ENCODE data around the gene OR6K2. TPM values are rescaled to one million over a fixed set of nuclear protein-coding genes. Genes with fewer than 3 reads are reported as not detected.

OR6K2 gene
- total RNA-seq, 1 donor: not detected

GRCh38 chr1:158711098-158711497, 10.6 kb upstream of the OR6K2 start:
- Histone ChIP-seq H3K4me3 (ENCODE audit: insufficient read depth, low read length) (no peak overlapping the region), H2AFZ (ENCODE audit: low read length) (no peak overlapping the region), H3K27ac (ENCODE audit: low read depth, low read length) (no peak overlapping the region), H3K4me2 (ENCODE audit: insufficient read depth, low read length) (no peak overlapping the region), H3K4me1 (ENCODE audit: insufficient read depth, low read length) (no peaks in the 10 kb centered on the region), H3K9me3 (ENCODE audit: low read depth, low read length) (no peaks in the 10 kb centered on the region), H4K20me1 (ENCODE audit: insufficient read depth, low read length) (no peaks in the 10 kb centered on the region), H3K79me2 (ENCODE audit: insufficient read depth, low read length) (no peaks in the 10 kb centered on the region), H3K27me3 (ENCODE audit: insufficient read depth, low read length) (no peaks in the 10 kb centered on the region), H3K36me3 (ENCODE audit: insufficient read depth, low read length) (no peaks in the 10 kb centered on the region)
- TF ChIP-seq CTCF (IDR thresholded peaks at IDR 0.05; ENCODE audit: extremely low read depth, low read depth, low read length): no peak
- DNase-seq (ENCODE audit: insufficient read length, low spot score, missing footprints): no peak

GRCh38 chr1:158706096-158706495, 5.6 kb upstream of the OR6K2 start:
- Histone ChIP-seq H3K36me3 (ENCODE audit: insufficient read depth, low read length) (no peaks in the 10 kb centered on the region), H3K27me3 (ENCODE audit: insufficient read depth, low read length) (no peaks in the 10 kb centered on the region), H3K4me1 (ENCODE audit: insufficient read depth, low read length) (no peaks in the 10 kb centered on the region), H4K20me1 (ENCODE audit: insufficient read depth, low read length) (no peaks in the 10 kb centered on the region), H3K4me2 (ENCODE audit: insufficient read depth, low read length) (no peak overlapping the region), H3K4me3 (ENCODE audit: insufficient read depth, low read length) (no peak overlapping the region), H2AFZ (ENCODE audit: low read length) (no peak overlapping the region), H3K27ac (ENCODE audit: low read depth, low read length) (no peak overlapping the region), H3K79me2 (ENCODE audit: insufficient read depth, low read length) (no peaks in the 10 kb centered on the region), H3K9me3 (ENCODE audit: low read depth, low read length) (no peaks in the 10 kb centered on the region)
- no peak for DNase-seq (ENCODE audit: insufficient read length, low spot score, missing footprints)
- TF ChIP-seq CTCF (IDR thresholded peaks at IDR 0.05; ENCODE audit: extremely low read depth, low read depth, low read length): no peak

- no peak for DNase-seq (ENCODE audit: insufficient read length, low spot score, missing footprints)
- no peaks in the 10 kb centered on the region for H3K4me1 ChIP-seq (ENCODE audit: insufficient read depth, low read length)
- no peak overlapping the region for H3K4me3 ChIP-seq (ENCODE audit: insufficient read depth, low read length)
- TF ChIP-seq CTCF (IDR thresholded peaks at IDR 0.05; ENCODE audit: extremely low read depth, low read depth, low read length): no peak
- no peak overlapping the region for H3K27ac ChIP-seq (ENCODE audit: low read depth, low read length)
- H2AFZ ChIP-seq (ENCODE audit: low read length): no peak overlapping the region
- H3K27me3 ChIP-seq (ENCODE audit: insufficient read depth, low read length): no peaks in the 10 kb centered on the region
- no peak overlapping the region for H3K4me2 ChIP-seq (ENCODE audit: insufficient read depth, low read length)
- H3K9me3 ChIP-seq (ENCODE audit: low read depth, low read length): no peaks in the 10 kb centered on the region
- no peaks in the 10 kb centered on the region for H4K20me1 ChIP-seq (ENCODE audit: insufficient read depth, low read length)
- H3K79me2 ChIP-seq (ENCODE audit: insufficient read depth, low read length): no peaks in the 10 kb centered on the region
- no peaks in the 10 kb centered on the region for H3K36me3 ChIP-seq (ENCODE audit: insufficient read depth, low read length)
These were observed 5.9 kb downstream of the OR6K2 start for GRCh38 chr1:158694596-158694995.

GRCh38 chr1:158692356-158692755, 8.1 kb downstream of the OR6K2 start:
- H3K9me3 ChIP-seq (ENCODE audit: low read depth, low read length): no peaks in the 10 kb centered on the region
- DNase-seq (ENCODE audit: insufficient read length, low spot score, missing footprints): no peak
- no peak overlapping the region for H3K4me3 ChIP-seq (ENCODE audit: insufficient read depth, low read length)
- no peaks in the 10 kb centered on the region for H3K4me1 ChIP-seq (ENCODE audit: insufficient read depth, low read length)
- H3K4me2 ChIP-seq (ENCODE audit: insufficient read depth, low read length): no peak overlapping the region
- TF ChIP-seq CTCF (IDR thresholded peaks at IDR 0.05; ENCODE audit: extremely low read depth, low read depth, low read length): no peak
- H3K27ac ChIP-seq (ENCODE audit: low read depth, low read length): no peak overlapping the region
- H2AFZ ChIP-seq (ENCODE audit: low read length): no peak overlapping the region
- H4K20me1 ChIP-seq (ENCODE audit: insufficient read depth, low read length): no peaks in the 10 kb centered on the region
- no peaks in the 10 kb centered on the region for H3K79me2 ChIP-seq (ENCODE audit: insufficient read depth, low read length)
- H3K36me3 ChIP-seq (ENCODE audit: insufficient read depth, low read length): no peaks in the 10 kb centered on the region
- H3K27me3 ChIP-seq (ENCODE audit: insufficient read depth, low read length): no peaks in the 10 kb centered on the region

All from osteoblast (primary cell).